Loucy (cell line): ENCODE measurements around the gene CADM2.

Source experiments
- H2AFZ ChIP-seq: fragments of 200-600 bp; sonication (generic); 2 replicates; pipeline ENCODE4 v1.6.0; 2016; ENCODE audit warnings: antibody characterized with exemption, mild to moderate bottlenecking, low read length, moderate library complexity
- H3F3A ChIP-seq: fragments of 200-600 bp; 2 replicates; pipeline ENCODE4 v1.6.0; 2016; ENCODE audit warnings: antibody characterized with exemption, low read depth, mild to moderate bottlenecking
- H3K27me3 ChIP-seq: fragments of 200-600 bp; sonication (generic); 2 replicates; pipeline ENCODE4 v1.6.1; 2014; ENCODE audit warnings: low read length, mild to moderate bottlenecking; ENCODE audit not compliant: insufficient read depth, poor library complexity, severe bottlenecking
- H3K36me3 ChIP-seq: fragments of 200-600 bp; sonication (generic); 2 replicates; pipeline ENCODE4 v1.6.1; 2016; ENCODE audit warnings: low read length; ENCODE audit not compliant: insufficient read depth
- H3K4me1 ChIP-seq: fragments of 200-600 bp; sonication (generic); 2 replicates; pipeline ENCODE4 v1.5.1; 2014; ENCODE audit warnings: low read length, mild to moderate bottlenecking; ENCODE audit not compliant: insufficient read depth, poor library complexity, severe bottlenecking
- H3K4me2 ChIP-seq: fragments of 200-600 bp; sonication (generic); 2 replicates; pipeline ENCODE4 v1.6.0; 2014; ENCODE audit warnings: antibody characterized with exemption, low read length, low read depth, mild to moderate bottlenecking; ENCODE audit not compliant: poor library complexity, severe bottlenecking
- H3K4me3 ChIP-seq: fragments of 200-600 bp; sonication (generic); 2 replicates; pipeline ENCODE4 v1.5.1; 2014; ENCODE audit warnings: low read length, mild to moderate bottlenecking, mixed read lengths; ENCODE audit not compliant: poor library complexity, severe bottlenecking
- H3K79me2 ChIP-seq: fragments of 200-600 bp; sonication (generic); 2 replicates; pipeline ENCODE4 v1.6.1; 2014; ENCODE audit warnings: low read length; ENCODE audit not compliant: insufficient read depth
- H3K9ac ChIP-seq: fragments of 200-600 bp; sonication (generic); 2 replicates; pipeline ENCODE4 v1.6.0; 2014; ENCODE audit warnings: mild to moderate bottlenecking, low read depth, low read length, moderate library complexity; ENCODE audit not compliant: poor library complexity, severe bottlenecking
- H3K9me2 ChIP-seq: fragments of 200-600 bp; sonication (generic); replicated peaks from 2 replicates; pipeline ENCODE4 v1.6.1; 2016; ENCODE audit warnings: low read depth, low read length, mixed read lengths
- H3K9me3 ChIP-seq: fragments of 200-600 bp; sonication (generic); 2 replicates; pipeline ENCODE4 v1.6.1; 2014; ENCODE audit warnings: mild to moderate bottlenecking, antibody characterized with exemption, low read length, low read depth; ENCODE audit not compliant: insufficient read depth
- H4K20me1 ChIP-seq: fragments of 200-600 bp; sonication (generic); 2 replicates; pipeline ENCODE4 v1.6.0; 2014; ENCODE audit warnings: antibody characterized with exemption, low read length, mild to moderate bottlenecking; ENCODE audit not compliant: insufficient read depth, poor library complexity, severe bottlenecking
- CTCF ChIP-seq: fragments of 200-600 bp; sonication (generic); conservative IDR thresholded peaks from 2 replicates; pipeline ENCODE4 v1.5.1; 2014; ENCODE audit warnings: mild to moderate bottlenecking, antibody characterized with exemption, low read length
- EZH2phosphoT487 ChIP-seq: fragments of 200-600 bp; IDR thresholded peaks from 2 replicates; pipeline ENCODE4 v1.6.1; 2018; ENCODE audit warnings: antibody characterized with exemption, mild to moderate bottlenecking, moderate library complexity, borderline replicate concordance

The CADM2 gene

GRCh38 chr3:84985795-84986194 is 27.0 kb downstream of the CADM2 start:
- no peaks in the 10 kb centered on the region for H3F3A ChIP-seq
- no peak overlapping the region for H3K4me3 ChIP-seq
- no peak overlapping the region for H2AFZ ChIP-seq
- no peak overlapping the region for H3K9ac ChIP-seq
- no peaks in the 10 kb centered on the region for H3K79me2 ChIP-seq
- H3K27me3 ChIP-seq: no peaks in the 10 kb centered on the region
- no peaks in the 10 kb centered on the region for H3K4me1 ChIP-seq
- H3K9me3 ChIP-seq: no peaks in the 10 kb centered on the region
- no peaks in the 10 kb centered on the region for H4K20me1 ChIP-seq
- H3K36me3 ChIP-seq: no peaks in the 10 kb centered on the region
- TF ChIP-seq EZH2phosphoT487: no peak
- no peak for TF ChIP-seq CTCF
- H3K9me2 ChIP-seq: no peaks in the 10 kb centered on the region
- no peak overlapping the region for H3K4me2 ChIP-seq

- Histone ChIP-seq H3K4me1 (no peaks in the 10 kb centered on the region), H4K20me1 (no peaks in the 10 kb centered on the region), H3K4me2 (no peak overlapping the region), H3K9ac (no peak overlapping the region), H3F3A (no peaks in the 10 kb centered on the region), H3K36me3 (no peaks in the 10 kb centered on the region), H3K9me3 (no peaks in the 10 kb centered on the region), H3K4me3 (no peak overlapping the region), H2AFZ (no peak overlapping the region), H3K79me2 (no peaks in the 10 kb centered on the region), H3K9me2 (no peaks in the 10 kb centered on the region), H3K27me3 (no peaks in the 10 kb centered on the region)
- TF ChIP-seq EZH2phosphoT487 (no peak), CTCF (no peak)
Measured at GRCh38 chr3:84987706-84988504, 29.1 kb downstream of the CADM2 start.

- Histone ChIP-seq H3K9me3 (no peaks in the 10 kb centered on the region), H4K20me1 (no peaks in the 10 kb centered on the region), H2AFZ (no peak overlapping the region), H3K4me1 (no peaks in the 10 kb centered on the region), H3K9ac (no peak overlapping the region), H3F3A (no peaks in the 10 kb centered on the region), H3K79me2 (no peaks in the 10 kb centered on the region), H3K36me3 (no peaks in the 10 kb centered on the region), H3K4me3 (no peak overlapping the region), H3K9me2 (no peaks in the 10 kb centered on the region), H3K4me2 (no peak overlapping the region), H3K27me3 (no peaks in the 10 kb centered on the region)
- TF ChIP-seq CTCF (no peak), EZH2phosphoT487 (no peak)
Measured at GRCh38 chr3:84989102-84989501, 30.3 kb downstream of the CADM2 start.
